ENCODE data around the gene PEX16. TPM values are rescaled to one million over a fixed set of nuclear protein-coding genes. Genes with fewer than 3 reads are reported as not detected.

Gene PEX16
- total and polyA plus RNA-seq, 9 of the 15 experiments (the other 6 are each of a cell fraction or from before 2014, with no cell fraction given) = 1.5 to 43.9 (median 14.6) TPM

DNA sequence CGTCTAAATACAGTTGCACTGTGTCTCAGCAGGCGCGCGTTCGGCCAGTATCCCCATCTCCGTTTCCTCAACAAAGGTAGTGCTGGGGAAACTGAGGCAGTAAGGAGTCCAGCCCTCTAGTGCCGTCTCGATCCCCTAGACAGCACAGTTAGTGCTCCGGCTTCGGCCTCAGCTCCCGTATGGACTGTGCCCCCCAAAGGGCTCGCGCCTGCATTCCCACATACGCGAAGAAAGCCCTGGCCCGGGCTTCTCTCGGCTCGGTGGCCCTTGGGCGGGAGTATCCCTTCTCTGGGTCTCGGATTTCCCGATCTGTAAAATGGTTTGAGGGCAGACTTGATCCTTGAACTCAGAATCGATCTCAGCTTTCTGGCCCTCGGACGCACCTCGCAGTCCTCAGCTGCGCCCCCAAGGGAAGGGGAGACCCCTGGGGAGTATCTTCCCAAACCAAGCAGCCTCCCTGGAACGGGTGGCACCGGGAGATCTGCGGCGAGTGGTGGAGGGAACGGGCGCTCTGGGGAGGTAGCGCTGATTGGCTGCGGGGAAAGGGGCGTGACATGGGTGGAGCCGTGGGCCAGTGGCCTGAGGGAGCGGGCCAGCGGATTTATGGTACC is 759 bp upstream of the PEX16 start (continued):
- TF ChIP-seq, protein P1, sequence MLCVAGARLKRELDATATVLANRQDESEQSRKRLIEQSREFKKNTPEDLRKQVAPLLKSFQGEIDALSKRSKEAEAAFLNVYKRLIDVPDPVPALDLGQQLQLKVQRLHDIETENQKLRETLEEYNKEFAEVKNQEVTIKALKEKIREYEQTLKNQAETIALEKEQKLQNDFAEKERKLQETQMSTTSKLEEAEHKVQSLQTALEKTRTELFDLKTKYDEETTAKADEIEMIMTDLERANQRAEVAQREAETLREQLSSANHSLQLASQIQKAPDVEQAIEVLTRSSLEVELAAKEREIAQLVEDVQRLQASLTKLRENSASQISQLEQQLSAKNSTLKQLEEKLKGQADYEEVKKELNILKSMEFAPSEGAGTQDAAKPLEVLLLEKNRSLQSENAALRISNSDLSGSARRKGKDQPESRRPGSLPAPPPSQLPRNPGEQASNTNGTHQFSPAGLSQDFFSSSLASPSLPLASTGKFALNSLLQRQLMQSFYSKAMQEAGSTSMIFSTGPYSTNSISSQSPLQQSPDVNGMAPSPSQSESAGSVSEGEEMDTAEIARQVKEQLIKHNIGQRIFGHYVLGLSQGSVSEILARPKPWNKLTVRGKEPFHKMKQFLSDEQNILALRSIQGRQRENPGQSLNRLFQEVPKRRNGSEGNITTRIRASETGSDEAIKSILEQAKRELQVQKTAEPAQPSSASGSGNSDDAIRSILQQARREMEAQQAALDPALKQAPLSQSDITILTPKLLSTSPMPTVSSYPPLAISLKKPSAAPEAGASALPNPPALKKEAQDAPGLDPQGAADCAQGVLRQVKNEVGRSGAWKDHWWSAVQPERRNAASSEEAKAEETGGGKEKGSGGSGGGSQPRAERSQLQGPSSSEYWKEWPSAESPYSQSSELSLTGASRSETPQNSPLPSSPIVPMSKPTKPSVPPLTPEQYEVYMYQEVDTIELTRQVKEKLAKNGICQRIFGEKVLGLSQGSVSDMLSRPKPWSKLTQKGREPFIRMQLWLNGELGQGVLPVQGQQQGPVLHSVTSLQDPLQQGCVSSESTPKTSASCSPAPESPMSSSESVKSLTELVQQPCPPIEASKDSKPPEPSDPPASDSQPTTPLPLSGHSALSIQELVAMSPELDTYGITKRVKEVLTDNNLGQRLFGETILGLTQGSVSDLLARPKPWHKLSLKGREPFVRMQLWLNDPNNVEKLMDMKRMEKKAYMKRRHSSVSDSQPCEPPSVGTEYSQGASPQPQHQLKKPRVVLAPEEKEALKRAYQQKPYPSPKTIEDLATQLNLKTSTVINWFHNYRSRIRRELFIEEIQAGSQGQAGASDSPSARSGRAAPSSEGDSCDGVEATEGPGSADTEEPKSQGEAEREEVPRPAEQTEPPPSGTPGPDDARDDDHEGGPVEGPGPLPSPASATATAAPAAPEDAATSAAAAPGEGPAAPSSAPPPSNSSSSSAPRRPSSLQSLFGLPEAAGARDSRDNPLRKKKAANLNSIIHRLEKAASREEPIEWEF (CRISPR knock-in tag; IDR thresholded peaks at IDR 0.05) = no peak
- TF ChIP-seq ZFPM2 (CRISPR knock-in tag; IDR thresholded peaks at IDR 0.05) (no peak), TOE1 (IDR thresholded peaks at IDR 0.05; ENCODE audit: borderline replicate concordance) (no peak), TOE1 (CRISPR knock-in tag; IDR thresholded peaks at IDR 0.05; ENCODE audit: borderline replicate concordance, low read depth) (0 out of 2 replicates have a peak, but pooled peaks have one; percentile 29), BRF2 (IDR thresholded peaks at IDR 0.05; ENCODE audit: borderline replicate concordance, insufficient read depth, insufficient read length) (no peak), STAT5B (CRISPR knock-in tag; IDR thresholded peaks at IDR 0.05) (no peak), SLC30A9 (CRISPR knock-in tag; IDR thresholded peaks at IDR 0.05) (no peak), PYGO2 (tag; IDR thresholded peaks at IDR 0.05) (no peak), ATF6 (CRISPR knock-in tag; IDR thresholded peaks at IDR 0.05) (no peak), MCM7 (IDR thresholded peaks at IDR 0.05) (no peak), MED1 (CRISPR knock-in tag; IDR thresholded peaks at IDR 0.05; ENCODE audit: borderline replicate concordance) (no peak), NCOR1 (IDR thresholded peaks at IDR 0.05) (no peak), IFI16 (CRISPR knock-in tag; IDR thresholded peaks at IDR 0.05) (no peak), ZNF780A (CRISPR knock-in tag; IDR thresholded peaks at IDR 0.05) (no peak), FOXP1 (CRISPR knock-in tag; IDR thresholded peaks at IDR 0.05) (peak; percentile 80; the same call in 1 of the 2 replicates)
- TF ChIP-seq, protein P2, sequence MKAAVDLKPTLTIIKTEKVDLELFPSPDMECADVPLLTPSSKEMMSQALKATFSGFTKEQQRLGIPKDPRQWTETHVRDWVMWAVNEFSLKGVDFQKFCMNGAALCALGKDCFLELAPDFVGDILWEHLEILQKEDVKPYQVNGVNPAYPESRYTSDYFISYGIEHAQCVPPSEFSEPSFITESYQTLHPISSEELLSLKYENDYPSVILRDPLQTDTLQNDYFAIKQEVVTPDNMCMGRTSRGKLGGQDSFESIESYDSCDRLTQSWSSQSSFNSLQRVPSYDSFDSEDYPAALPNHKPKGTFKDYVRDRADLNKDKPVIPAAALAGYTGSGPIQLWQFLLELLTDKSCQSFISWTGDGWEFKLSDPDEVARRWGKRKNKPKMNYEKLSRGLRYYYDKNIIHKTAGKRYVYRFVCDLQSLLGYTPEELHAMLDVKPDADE (conservative IDR thresholded peaks at IDR 0.05; ENCODE audit: control insufficient read depth, low read depth, low read length) = peak; percentile 25; the same call in 1 of the 2 replicates

Measured in K562 (cell line).